PC-3 (cell line): ENCODE measurements around the gene MDFIC2. TPM values are rescaled to one million over a fixed set of nuclear protein-coding genes. Genes with fewer than 3 reads are reported as not detected.

Experiments used
- ATAC-seq: fragments of 200-7000 bp; cut with Tn5 transposase; 2 replicates; pipeline ENCODE4 v1.9.1; 2020; ENCODE audit warnings: mild to moderate bottlenecking, moderate library complexity
- BruUV-seq: library from RNA; stranded (reverse); fragments of 400-500 nt; replicated peaks from 2 replicates; lab custom pipeline; 2021; lab: Mats Ljungman, UMichigan
- CTCF ChIA-PET: fragments of 300-600 bp; sonication (Branson Sonifier 250); formaldehyde crosslinking; loops from one replicate; lab custom pipeline; 2022; ENCODE audit warnings: antibody characterized with exemption; lab: Charles Lee
- POLR2A ChIA-PET: fragments of 300-600 bp; sonication (Branson Sonifier 250); formaldehyde crosslinking; loops from one replicate; lab custom pipeline; 2022; ENCODE audit warnings: antibody characterized with exemption; ENCODE audit not compliant: unreplicated experiment; lab: Charles Lee
- DNase-seq: peaks from one replicate; pipeline ENCODE4 v3.0.0-alpha.2; 2015
- H2AFZ ChIP-seq: fragments of 300-600 bp; sonication (generic); 2 replicates; pipeline ENCODE4 v1.6.0; 2016; ENCODE audit warnings: antibody characterized with exemption, low read length
- H3F3A ChIP-seq: fragments of 300-600 bp; sonication (generic); one replicate; pipeline ENCODE4 v1.6.0; 2017; ENCODE audit warnings: antibody characterized with exemption, low read length, control low read depth, mild to moderate bottlenecking; ENCODE audit not compliant: unreplicated experiment
- H3K27ac ChIP-seq: fragments of 300-600 bp; sonication (generic); 2 replicates; pipeline ENCODE4 v1.5.1; 2016; ENCODE audit warnings: mild to moderate bottlenecking, low read length
- H3K27me3 ChIP-seq: fragments of 300-600 bp; sonication (generic); 2 replicates; pipeline ENCODE4 v1.6.1; 2016; ENCODE audit warnings: low read length, mixed read lengths
- H3K36me3 ChIP-seq: fragments of 300-600 bp; sonication (generic); 2 replicates; pipeline ENCODE4 v1.6.1; 2016; ENCODE audit warnings: low read depth, mixed run types, low read length, mixed read lengths
- H3K4me1 ChIP-seq: fragments of 300-600 bp; sonication (generic); 2 replicates; pipeline ENCODE4 v1.5.1; 2016; ENCODE audit warnings: low read length; ENCODE audit not compliant: insufficient read depth
- H3K4me2 ChIP-seq: fragments of 300-600 bp; sonication (generic); 2 replicates; pipeline ENCODE4 v1.6.0; 2016; ENCODE audit warnings: low read length
- H3K4me3 ChIP-seq: fragments of 300-600 bp; sonication (generic); 2 replicates; pipeline ENCODE4 v1.5.1; 2016; ENCODE audit warnings: mild to moderate bottlenecking, low read length, mixed read lengths
- H3K79me2 ChIP-seq: fragments of 300-600 bp; sonication (generic); 2 replicates; pipeline ENCODE4 v1.6.1; 2017; ENCODE audit warnings: low read length, mixed read lengths
- H3K9ac ChIP-seq: fragments of 300-600 bp; sonication (generic); 2 replicates; pipeline ENCODE4 v1.6.0; 2016; ENCODE audit warnings: mild to moderate bottlenecking, low read length
- H3K9me2 ChIP-seq: fragments of 300-600 bp; sonication (generic); replicated peaks from 2 replicates; pipeline ENCODE4 v1.6.1; 2016; ENCODE audit warnings: mixed run types, low read length, mixed read lengths
- H3K9me3 ChIP-seq: fragments of 300-600 bp; sonication (generic); 2 replicates; pipeline ENCODE4 v1.6.1; 2016; ENCODE audit warnings: low read length, mixed read lengths
- H4K20me1 ChIP-seq: fragments of 300-600 bp; sonication (generic); 2 replicates; pipeline ENCODE4 v1.6.1; 2016; ENCODE audit warnings: low read length, mixed read lengths
- CTCF ChIP-seq: fragments of 300-600 bp; sonication (generic); conservative IDR thresholded peaks from 2 replicates; pipeline ENCODE4 v1.5.1; 2017; ENCODE audit warnings: antibody characterized with exemption, low read depth, mild to moderate bottlenecking, low read length
- EZH2 ChIP-seq: fragments of 300-600 bp; sonication (generic); IDR thresholded peaks from one replicate; pipeline ENCODE4 v1.6.1; 2017; ENCODE audit warnings: antibody characterized with exemption, mild to moderate bottlenecking, low read length; ENCODE audit not compliant: unreplicated experiment
- EZH2phosphoT487 ChIP-seq: fragments of 300-600 bp; sonication (generic); IDR thresholded peaks from 2 replicates; pipeline ENCODE4 v1.6.1; 2018; ENCODE audit warnings: mild to moderate bottlenecking, antibody characterized with exemption, low read length, borderline replicate concordance
- intact Hi-C: fragments of 100-400 bp; cut with micrococcal nuclease; formaldehyde crosslinking; loops from 2 replicates; pipeline ENCODE4 v1.9.0; 2023
- total RNA-seq: library from RNA; depleted of rRNA; stranded (reverse); fragments of >200 nt; gene quantifications from 2 replicates; pipeline ENCODE4 v1.2.3, GENCODE V29; 2014

The MDFIC2 gene
- total RNA-seq, 1 experiment from 2014 or later, result not detected

DNA sequence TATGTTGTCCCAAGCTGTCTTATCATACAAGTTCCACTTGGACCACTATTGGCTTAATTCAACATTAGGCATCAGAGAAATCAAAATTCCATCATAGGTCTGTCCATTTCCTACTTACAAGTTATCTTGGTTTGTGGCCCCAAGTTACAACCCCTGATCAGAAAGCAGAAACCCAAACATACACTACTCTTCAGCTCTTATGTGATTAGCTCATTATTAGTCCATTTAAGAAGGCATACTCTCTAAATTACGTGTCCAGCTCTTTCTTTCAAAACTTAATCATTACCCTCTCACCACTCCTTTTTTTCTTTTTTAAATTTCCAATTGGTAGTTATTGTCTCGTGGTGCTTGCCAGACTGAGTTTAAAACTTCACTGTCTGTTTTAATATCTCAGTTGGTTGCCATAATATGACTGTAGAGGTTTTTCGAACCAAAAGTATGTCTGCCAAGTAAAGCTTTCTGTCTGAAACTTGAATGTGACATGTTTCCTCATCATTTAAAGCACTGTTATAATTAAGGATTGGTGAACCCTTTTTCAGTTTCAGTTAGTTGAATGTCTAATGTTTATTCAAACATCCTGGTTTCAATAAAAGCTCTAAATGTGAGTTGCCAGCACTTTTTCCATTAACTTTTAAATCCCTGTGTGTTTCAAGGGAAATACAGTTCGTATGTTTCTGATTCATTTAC lies 162.6 kb downstream of the MDFIC2 start:
- Histone ChIP-seq H3K4me1 (no peaks in the 10 kb centered on the region), H3K79me2 (no peaks in the 10 kb centered on the region), H4K20me1 (no peaks in the 10 kb centered on the region), H3K36me3 (no peaks in the 10 kb centered on the region), H3K4me3 (no peak overlapping the region), H3F3A (no peaks in the 10 kb centered on the region), H2AFZ (no peak overlapping the region), H3K9ac (no peak overlapping the region), H3K4me2 (no peak overlapping the region), H3K9me3 (no peaks in the 10 kb centered on the region), H3K27ac (no peak overlapping the region), H3K27me3 (no peaks in the 10 kb centered on the region), H3K9me2 (no peaks in the 10 kb centered on the region)
- intact Hi-C loops, result no loop called here
- ChIA-PET CTCF (no interaction called here), POLR2A (no interaction called here)
- ATAC-seq, result no peak
- TF ChIP-seq CTCF (no peak), EZH2phosphoT487 (no peak), EZH2 (no peak)
- DNase-seq, result no peak
- BruUV-seq, result no TSS peak
